Body of pancreas (tissue), 4 donors: ENCODE data around the gene GOLGA1.

Source experiments
- CTCF ChIP-seq, 7 experiments: fragments of 450-650 bp in 4 of 7; fragments of 200-600 bp in 3 of 7; sonication (generic) in 3 of 7; IDR thresholded peaks; one replicate each; pipeline ENCODE4 v1.5.1; 2016 to 2019; ENCODE audit warnings: antibody characterized with exemption in 7 of 7
- POLR2A ChIP-seq, 3 donors: fragments of 450-650 bp; IDR thresholded peaks; one replicate each; pipeline ENCODE4 v1.6.1; 2016; ENCODE audit warnings: antibody characterized with exemption in 3 of 3, mild to moderate bottlenecking in 2 of 3

DNA sequence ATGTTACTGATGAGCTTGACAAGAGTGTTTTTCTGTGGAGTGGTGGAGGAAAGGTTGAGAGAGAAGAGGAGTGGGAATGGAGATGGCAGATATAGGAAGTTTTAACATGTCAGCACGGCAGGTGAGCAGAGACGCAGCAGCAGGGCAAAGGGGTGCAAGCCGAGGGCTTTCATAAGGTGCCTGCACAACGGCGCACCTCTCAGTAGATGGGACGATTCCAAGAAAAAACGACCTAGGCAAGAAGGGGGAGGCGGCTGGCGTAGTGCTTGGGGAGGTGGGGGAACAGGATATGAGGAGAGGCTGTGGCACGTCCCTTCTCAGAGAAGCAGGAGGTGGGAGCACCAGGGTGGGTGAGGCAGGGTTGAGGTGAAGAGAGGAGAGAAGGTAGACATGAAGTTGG is 54.4 kb downstream of the GOLGA1 start:
- TF ChIP-seq CTCF (IDR thresholded peaks at IDR 0.05) (no peak), POLR2A (IDR thresholded peaks at IDR 0.05) (no peak)
